Smooth muscle cell (in vitro differentiated cells): ENCODE results near the gene DYNLL1. TPM values are rescaled to one million over a fixed set of nuclear protein-coding genes. Genes with fewer than 3 reads are reported as not detected.

Experiments used
- DNase-seq: peaks from one replicate; lab custom pipeline; 2025; ENCODE audit not compliant: unreplicated experiment; lab: John Stamatoyannopoulos, UW
- H2AFZ ChIP-seq: fragments of 200-600 bp; sonication (generic); 2 replicates; pipeline ENCODE4 v1.6.0; 2016; ENCODE audit warnings: antibody characterized with exemption, low read depth, mild to moderate bottlenecking
- H3F3A ChIP-seq: fragments of 200-600 bp; sonication (generic); 2 replicates; pipeline ENCODE4 v1.6.0; 2017; ENCODE audit warnings: antibody characterized with exemption, low read depth
- H3K27ac ChIP-seq: fragments of 200-600 bp; sonication (generic); 2 replicates; pipeline ENCODE4 v1.5.1; 2016; ENCODE audit warnings: low read depth, mild to moderate bottlenecking
- H3K27me3 ChIP-seq: fragments of 200-600 bp; sonication (generic); 2 replicates; pipeline ENCODE4 v1.6.1; 2016; ENCODE audit warnings: low read depth, mild to moderate bottlenecking
- H3K36me3 ChIP-seq: fragments of 200-600 bp; sonication (generic); 2 replicates; pipeline ENCODE4 v1.5.1; 2016; ENCODE audit warnings: low read depth
- H3K4me1 ChIP-seq: fragments of 200-600 bp; sonication (generic); 2 replicates; pipeline ENCODE4 v1.5.1; 2016; ENCODE audit warnings: low read depth
- H3K4me2 ChIP-seq: fragments of 200-600 bp; sonication (generic); 2 replicates; pipeline ENCODE4 v1.6.0; 2016; ENCODE audit warnings: mild to moderate bottlenecking
- H3K4me3 ChIP-seq: fragments of 200-600 bp; sonication (generic); 2 replicates; pipeline ENCODE4 v1.5.1; 2016; ENCODE audit warnings: mild to moderate bottlenecking
- H3K79me2 ChIP-seq: fragments of 200-600 bp; sonication (generic); 2 replicates; pipeline ENCODE4 v1.6.0; 2016; ENCODE audit warnings: low read depth, mild to moderate bottlenecking
- H3K9ac ChIP-seq: fragments of 200-600 bp; sonication (generic); 2 replicates; pipeline ENCODE4 v1.6.0; 2016; ENCODE audit warnings: low read depth
- H3K9me3 ChIP-seq: fragments of 200-600 bp; sonication (generic); replicated peaks from 2 replicates; pipeline ENCODE4 v1.5.1; 2016; ENCODE audit warnings: low read depth
- H4K20me1 ChIP-seq: fragments of 200-600 bp; sonication (generic); 2 replicates; pipeline ENCODE4 v1.6.0; 2016; ENCODE audit warnings: low read depth
- WGBS: methylation state at CpG from one replicate; pipeline ENCODE4 v1.1.7; 2016; ENCODE audit warnings: low lambda C conversion rate; 5-methylcytosine and 5-hydroxymethylcytosine counted together
- polyA plus RNA-seq: library from polyadenylated mRNA; unstranded; fragments of >200 nt; fragmentation: Nextera tagmentation; extraction: Ambion mirVana; gene quantifications from 2 replicates; pipeline ENCODE4 v1.2.1, GENCODE V29; 2016
- total RNA-seq: library from RNA; depleted of rRNA; stranded (reverse); fragments of >200 nt; gene quantifications from 2 replicates; pipeline ENCODE4 v1.2.3, GENCODE V29; 2014
- TF ChIP-seq, protein P1 (sequence below): fragments of 200-600 bp; sonication (generic); IDR thresholded peaks from 2 replicates; pipeline ENCODE4 v1.5.1; 2017; ENCODE audit warnings: borderline replicate concordance, mild to moderate bottlenecking, antibody characterized with exemption; ENCODE audit not compliant: insufficient read depth, poor library complexity, severe bottlenecking

Gene DYNLL1
- total and polyA plus RNA-seq, 2 experiments from 2014 or later = 497 to 502 TPM

GRCh38 chr12:120500581-120500980 is 4.7 kb downstream of the DYNLL1 start:
- H3K4me2 ChIP-seq = no peak overlapping the region
- no peak for DNase-seq
- 75% methylated on average over 1 of the region's 1 CpG for WGBS
- no peak overlapping the region for H3K9ac ChIP-seq
- peaks cover 14% of the 10 kb centered on the region for H3K4me1 ChIP-seq
- no peaks in the 10 kb centered on the region for H3K9me3 ChIP-seq
- H3K36me3 ChIP-seq = peaks cover 10% of the 10 kb centered on the region
- H3F3A ChIP-seq = peaks cover 12% of the 10 kb centered on the region
- H2AFZ ChIP-seq = no peak overlapping the region
- H3K4me3 ChIP-seq = no peak overlapping the region
- peaks cover 18% of the 10 kb centered on the region for H4K20me1 ChIP-seq
- peak overlapping the region; percentile 1 for H3K27ac ChIP-seq
- H3K79me2 ChIP-seq = peaks cover 24% of the 10 kb centered on the region
- no peaks in the 10 kb centered on the region for H3K27me3 ChIP-seq
- TF ChIP-seq, protein P1, sequence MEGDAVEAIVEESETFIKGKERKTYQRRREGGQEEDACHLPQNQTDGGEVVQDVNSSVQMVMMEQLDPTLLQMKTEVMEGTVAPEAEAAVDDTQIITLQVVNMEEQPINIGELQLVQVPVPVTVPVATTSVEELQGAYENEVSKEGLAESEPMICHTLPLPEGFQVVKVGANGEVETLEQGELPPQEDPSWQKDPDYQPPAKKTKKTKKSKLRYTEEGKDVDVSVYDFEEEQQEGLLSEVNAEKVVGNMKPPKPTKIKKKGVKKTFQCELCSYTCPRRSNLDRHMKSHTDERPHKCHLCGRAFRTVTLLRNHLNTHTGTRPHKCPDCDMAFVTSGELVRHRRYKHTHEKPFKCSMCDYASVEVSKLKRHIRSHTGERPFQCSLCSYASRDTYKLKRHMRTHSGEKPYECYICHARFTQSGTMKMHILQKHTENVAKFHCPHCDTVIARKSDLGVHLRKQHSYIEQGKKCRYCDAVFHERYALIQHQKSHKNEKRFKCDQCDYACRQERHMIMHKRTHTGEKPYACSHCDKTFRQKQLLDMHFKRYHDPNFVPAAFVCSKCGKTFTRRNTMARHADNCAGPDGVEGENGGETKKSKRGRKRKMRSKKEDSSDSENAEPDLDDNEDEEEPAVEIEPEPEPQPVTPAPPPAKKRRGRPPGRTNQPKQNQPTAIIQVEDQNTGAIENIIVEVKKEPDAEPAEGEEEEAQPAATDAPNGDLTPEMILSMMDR = no peak

- Histone ChIP-seq H3K9me3 (no peaks in the 10 kb centered on the region), H2AFZ (no peak overlapping the region), H3K27me3 (no peaks in the 10 kb centered on the region), H3F3A (no peaks in the 10 kb centered on the region), H3K4me2 (no peak overlapping the region), H4K20me1 (no peaks in the 10 kb centered on the region), H3K36me3 (peaks cover 10% of the 10 kb centered on the region), H3K4me3 (no peak overlapping the region), H3K27ac (no peak overlapping the region), H3K79me2 (no peaks in the 10 kb centered on the region), H3K4me1 (no peaks in the 10 kb centered on the region), H3K9ac (no peak overlapping the region)
- DNase-seq = no peak
- WGBS = 87% methylated on average over 4 of the region's 4 CpGs
- TF ChIP-seq, protein P1 = no peak
Measured at GRCh38 chr12:120504587-120504986, 8.7 kb downstream of the DYNLL1 start.

DNA sequence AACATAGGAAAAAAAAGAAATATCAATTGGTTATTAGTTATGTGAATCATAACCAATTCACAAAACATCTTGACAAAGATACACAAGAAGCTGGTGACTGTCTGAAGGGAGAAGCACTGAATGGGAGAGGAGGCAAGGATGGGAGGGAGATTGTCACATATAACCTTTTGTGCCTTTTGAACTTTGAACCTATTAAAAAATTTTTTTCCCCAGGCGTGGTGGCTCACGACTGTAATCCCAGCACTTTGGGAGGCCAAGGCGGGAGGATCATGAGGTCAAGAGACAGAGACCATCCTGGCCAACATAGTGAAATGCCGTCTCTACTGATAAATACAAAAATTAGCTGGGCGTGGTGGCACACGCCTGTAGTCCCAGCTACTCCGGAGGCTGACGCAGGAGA is 12.6 kb downstream of the DYNLL1 start:
- H2AFZ ChIP-seq = no peak overlapping the region
- no peak overlapping the region for H3K4me3 ChIP-seq
- TF ChIP-seq, protein P1 = no peak
- no peak overlapping the region for H3K9ac ChIP-seq
- 98% methylated on average over 8 of the region's 8 CpGs for WGBS
- no peaks in the 10 kb centered on the region for H3F3A ChIP-seq
- H3K4me1 ChIP-seq = no peaks in the 10 kb centered on the region
- no peaks in the 10 kb centered on the region for H3K79me2 ChIP-seq
- DNase-seq = no peak
- no peak overlapping the region for H3K4me2 ChIP-seq
- no peaks in the 10 kb centered on the region for H3K9me3 ChIP-seq
- no peaks in the 10 kb centered on the region for H3K27me3 ChIP-seq
- no peak overlapping the region for H3K27ac ChIP-seq
- peaks cover 4% of the 10 kb centered on the region for H3K36me3 ChIP-seq
- no peaks in the 10 kb centered on the region for H4K20me1 ChIP-seq

DNA sequence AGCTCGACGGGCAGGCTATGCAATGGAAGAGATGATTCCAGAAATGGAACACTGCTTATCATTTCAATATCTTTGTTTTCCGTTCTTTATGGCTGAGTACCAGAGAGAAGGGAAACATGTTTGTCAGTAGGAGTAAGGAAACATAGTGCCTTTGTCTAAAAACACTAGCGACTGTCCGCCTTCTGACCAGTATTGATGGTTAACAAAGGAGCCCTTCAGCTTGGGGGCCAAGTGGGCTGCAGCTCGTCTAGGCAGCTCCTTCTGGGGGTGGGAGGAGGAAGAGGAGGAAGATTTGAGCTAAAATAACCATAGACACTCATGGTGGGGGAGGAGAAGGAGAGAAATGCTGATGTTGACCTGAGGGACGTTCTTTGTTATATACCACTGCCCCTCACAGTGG is 18.1 kb downstream of the DYNLL1 start:
- Histone ChIP-seq H3K79me2 (no peaks in the 10 kb centered on the region), H3K27ac (no peak overlapping the region), H3K36me3 (no peaks in the 10 kb centered on the region), H3K9me3 (no peaks in the 10 kb centered on the region), H3K4me2 (no peak overlapping the region), H3K27me3 (no peaks in the 10 kb centered on the region), H3K9ac (no peak overlapping the region), H3K4me1 (no peaks in the 10 kb centered on the region), H2AFZ (no peak overlapping the region), H4K20me1 (no peaks in the 10 kb centered on the region), H3F3A (no peaks in the 10 kb centered on the region), H3K4me3 (no peak overlapping the region)
- WGBS = 95% methylated on average over 7 of the region's 7 CpGs
- TF ChIP-seq, protein P1 = no peak
- no peak for DNase-seq
